ENCODE results near the gene AKR1B1.

AKR1B1 gene

DNA sequence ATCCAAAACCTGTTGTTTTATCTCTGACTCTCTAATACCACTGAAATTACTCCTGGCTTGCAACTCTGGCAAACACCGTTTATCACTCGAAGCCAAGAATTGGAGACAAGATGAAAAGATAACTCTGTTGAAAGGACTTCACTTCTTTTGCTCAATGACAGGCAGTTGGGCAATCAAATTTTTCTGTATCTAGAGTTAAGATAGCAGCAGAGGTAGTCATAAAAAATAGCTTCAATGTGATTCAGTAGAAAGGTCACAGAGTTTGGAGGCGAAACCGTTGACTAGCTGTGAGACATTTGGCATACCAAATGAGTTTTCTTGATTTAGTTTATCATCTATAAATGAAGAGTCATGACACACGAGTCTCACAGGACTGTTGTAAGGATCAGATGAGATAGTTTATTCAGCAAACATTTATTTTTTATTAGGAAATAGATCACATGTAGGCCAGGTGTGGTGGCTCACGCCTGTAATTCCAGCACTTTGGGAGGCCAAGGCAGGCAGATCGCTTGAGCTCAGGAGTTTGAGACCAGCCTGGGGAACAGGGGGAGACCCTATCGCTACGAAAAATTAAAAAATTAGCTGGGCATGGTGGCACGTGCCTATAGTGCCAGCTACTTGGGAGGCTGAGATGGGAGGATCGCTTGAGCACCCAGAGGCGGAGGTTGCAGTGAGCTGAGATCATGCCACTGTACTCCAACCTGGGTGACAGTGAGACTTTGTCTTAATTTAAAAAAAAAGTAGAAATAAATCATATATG, 23.6 kb downstream of the AKR1B1 start:
- TF ChIP-seq, protein P1, sequence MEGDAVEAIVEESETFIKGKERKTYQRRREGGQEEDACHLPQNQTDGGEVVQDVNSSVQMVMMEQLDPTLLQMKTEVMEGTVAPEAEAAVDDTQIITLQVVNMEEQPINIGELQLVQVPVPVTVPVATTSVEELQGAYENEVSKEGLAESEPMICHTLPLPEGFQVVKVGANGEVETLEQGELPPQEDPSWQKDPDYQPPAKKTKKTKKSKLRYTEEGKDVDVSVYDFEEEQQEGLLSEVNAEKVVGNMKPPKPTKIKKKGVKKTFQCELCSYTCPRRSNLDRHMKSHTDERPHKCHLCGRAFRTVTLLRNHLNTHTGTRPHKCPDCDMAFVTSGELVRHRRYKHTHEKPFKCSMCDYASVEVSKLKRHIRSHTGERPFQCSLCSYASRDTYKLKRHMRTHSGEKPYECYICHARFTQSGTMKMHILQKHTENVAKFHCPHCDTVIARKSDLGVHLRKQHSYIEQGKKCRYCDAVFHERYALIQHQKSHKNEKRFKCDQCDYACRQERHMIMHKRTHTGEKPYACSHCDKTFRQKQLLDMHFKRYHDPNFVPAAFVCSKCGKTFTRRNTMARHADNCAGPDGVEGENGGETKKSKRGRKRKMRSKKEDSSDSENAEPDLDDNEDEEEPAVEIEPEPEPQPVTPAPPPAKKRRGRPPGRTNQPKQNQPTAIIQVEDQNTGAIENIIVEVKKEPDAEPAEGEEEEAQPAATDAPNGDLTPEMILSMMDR (IDR thresholded peaks at IDR 0.05; ENCODE audit: low read depth, low read length, missing control alignments) = no peak
- no peak overlapping the region for H3K4me3 ChIP-seq (replicated peaks; ENCODE audit: low read depth, low read length)
- DNase-seq (ENCODE audit: extremely low read depth, low read depth) = no peak

DNA sequence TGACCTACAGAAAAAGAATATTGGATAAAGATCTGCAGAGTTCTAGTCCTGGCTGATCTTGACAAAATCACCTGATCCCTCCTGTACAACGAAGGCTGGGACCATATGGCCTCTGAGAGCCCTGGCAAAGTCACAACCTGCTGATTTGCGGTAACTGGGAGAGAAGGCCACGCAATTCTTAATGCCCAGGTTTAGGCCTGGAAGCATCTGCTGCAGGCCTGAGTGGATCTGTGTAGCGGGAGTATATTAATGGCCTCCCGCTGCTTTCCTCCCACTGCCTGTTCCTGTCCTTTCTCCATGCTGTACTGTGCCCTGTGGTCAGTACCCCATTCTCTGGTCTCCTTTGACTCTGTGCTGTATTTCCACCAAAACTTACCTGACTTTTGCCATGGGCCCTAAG, 24.2 kb downstream of the AKR1B1 start:
- DNase-seq (ENCODE audit: extremely low read depth, low read depth) = no peak
- TF ChIP-seq, protein P1 (IDR thresholded peaks at IDR 0.05; ENCODE audit: low read depth, low read length, missing control alignments) = no peak

GRCh38 chr7:134433430-134433829, 25.5 kb downstream of the AKR1B1 start:
- no peak overlapping the region for H3K4me3 ChIP-seq (replicated peaks; ENCODE audit: low read depth, low read length)
- no peak for DNase-seq (ENCODE audit: extremely low read depth, low read depth)
- TF ChIP-seq, protein P1 (IDR thresholded peaks at IDR 0.05; ENCODE audit: low read depth, low read length, missing control alignments) = no peak

More for the DNA sequence above, 24.2 kb downstream of the AKR1B1 start:
- H3K4me3 ChIP-seq (replicated peaks; ENCODE audit: low read depth, low read length) = no peak overlapping the region

DNA sequence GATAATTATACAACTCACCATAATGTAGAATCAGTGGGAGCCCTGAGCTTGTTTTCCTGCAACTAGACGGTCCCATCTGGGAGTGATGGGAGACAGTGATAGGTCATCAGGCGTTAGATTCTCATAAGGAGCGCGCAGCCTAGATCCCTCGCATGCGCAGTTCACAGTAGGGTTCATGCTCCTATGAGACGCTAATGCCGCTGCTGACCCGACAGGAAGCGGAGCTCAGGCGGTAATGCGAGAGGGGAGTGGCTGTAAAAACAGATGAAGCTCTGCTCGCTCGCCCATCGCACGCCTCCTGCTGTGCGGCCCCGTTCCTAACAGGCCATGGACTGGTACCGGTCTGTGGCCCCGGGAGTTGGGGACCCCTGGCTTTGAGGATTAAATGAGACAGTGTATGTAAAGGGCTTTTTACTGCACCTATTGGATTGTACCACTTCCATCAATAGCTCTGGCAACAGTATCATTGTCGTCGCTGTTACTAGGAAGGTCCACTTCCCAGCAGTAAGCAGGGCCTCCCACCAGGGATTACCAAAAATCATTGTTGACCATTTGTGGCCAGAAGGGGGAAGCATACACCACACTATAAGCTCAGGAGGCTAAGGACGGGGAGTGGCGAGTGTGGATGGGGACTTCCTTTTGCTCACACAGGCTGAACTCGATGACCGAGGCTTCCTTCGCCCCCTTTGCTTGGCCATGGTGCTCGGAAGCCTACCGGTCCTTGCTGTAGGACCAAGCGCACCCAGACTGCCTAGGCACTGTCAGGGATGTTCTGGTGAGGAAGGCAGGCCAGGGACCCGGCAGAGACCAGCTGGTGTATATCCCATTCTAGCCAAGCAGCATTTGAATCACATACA, 26.4 kb downstream of the AKR1B1 start:
- TF ChIP-seq, protein P1 (IDR thresholded peaks at IDR 0.05; ENCODE audit: low read depth, low read length, missing control alignments) = peak; percentile 66
- DNase-seq (ENCODE audit: extremely low read depth, low read depth) = peak; percentile 93

DNA sequence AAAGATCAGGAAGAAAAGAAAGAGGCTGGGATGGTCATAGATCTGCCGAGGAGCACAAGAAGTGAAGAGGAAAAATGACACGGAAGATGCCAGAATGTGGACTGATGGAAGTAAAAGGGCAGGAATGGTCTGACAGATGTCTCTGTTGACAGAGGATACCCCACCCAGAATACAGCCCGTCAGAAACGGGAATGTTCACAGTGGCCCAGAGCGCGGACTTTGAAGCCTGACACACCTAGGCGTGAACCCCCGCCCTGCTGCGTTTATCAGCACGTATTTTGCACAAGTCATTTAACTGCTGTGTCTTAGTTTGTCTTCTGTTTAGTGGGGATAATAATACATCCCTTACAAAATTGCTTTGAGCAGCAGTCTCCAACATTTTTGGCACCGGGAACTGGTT, 27.1 kb downstream of the AKR1B1 start:
- H3K4me3 ChIP-seq (replicated peaks; ENCODE audit: low read depth, low read length) = peak overlapping the region; percentile 29
- TF ChIP-seq, protein P1 (IDR thresholded peaks at IDR 0.05; ENCODE audit: low read depth, low read length, missing control alignments) = no peak
- no peak for DNase-seq (ENCODE audit: extremely low read depth, low read depth)

More for the DNA sequence above, 26.4 kb downstream of the AKR1B1 start:
- H3K4me3 ChIP-seq (replicated peaks; ENCODE audit: low read depth, low read length) = peak overlapping the region; percentile 29

GRCh38 chr7:134429481-134429880, 29.4 kb downstream of the AKR1B1 start:
- TF ChIP-seq, protein P1 (IDR thresholded peaks at IDR 0.05; ENCODE audit: low read depth, low read length, missing control alignments) = no peak

More at GRCh38 chr7:134429481-134429880, 29.4 kb downstream of the AKR1B1 start:
- H3K4me3 ChIP-seq (replicated peaks; ENCODE audit: low read depth, low read length) = no peak overlapping the region
- no peak for DNase-seq (ENCODE audit: extremely low read depth, low read depth)
